ENCODE results near the gene MYO1B. TPM values are rescaled to one million over a fixed set of nuclear protein-coding genes. Genes with fewer than 3 reads are reported as not detected.

Gene MYO1B
- total and polyA plus RNA-seq, 2 experiments from 2014 or later, result 26.4 to 70.6 TPM

DNA sequence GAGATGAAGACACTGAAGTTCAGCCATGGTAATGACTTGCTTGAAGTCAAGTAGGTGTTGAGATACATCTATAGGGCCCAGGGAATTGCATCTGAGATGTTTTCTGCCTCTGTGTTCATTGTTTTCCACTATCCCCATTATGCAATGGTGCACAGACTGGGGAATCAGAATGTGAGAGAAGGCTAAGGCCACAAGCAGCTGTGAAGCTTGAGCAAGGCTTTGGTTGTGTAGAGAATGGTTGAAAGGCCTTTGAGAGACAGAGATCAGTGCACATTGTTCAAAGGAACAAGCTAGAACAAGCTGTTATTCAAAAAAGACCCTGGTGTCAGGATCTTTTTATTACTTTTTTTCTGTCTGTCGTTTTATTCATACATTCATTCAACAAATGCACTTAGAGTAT lies 82.3 kb downstream of the MYO1B start:
- H3K36me3 Mint-ChIP-seq (ENCODE audit: low read depth), result peaks cover 34% of the 10 kb centered on the region; the same call in 2 of the 3 replicates
- H3K27ac ChIP-seq (ENCODE audit: low read depth), result no peak overlapping the region
- no peak overlapping the region for H3K4me3 ChIP-seq
- no peak overlapping the region for H3K27ac Mint-ChIP-seq
- TF ChIP-seq, protein P1, sequence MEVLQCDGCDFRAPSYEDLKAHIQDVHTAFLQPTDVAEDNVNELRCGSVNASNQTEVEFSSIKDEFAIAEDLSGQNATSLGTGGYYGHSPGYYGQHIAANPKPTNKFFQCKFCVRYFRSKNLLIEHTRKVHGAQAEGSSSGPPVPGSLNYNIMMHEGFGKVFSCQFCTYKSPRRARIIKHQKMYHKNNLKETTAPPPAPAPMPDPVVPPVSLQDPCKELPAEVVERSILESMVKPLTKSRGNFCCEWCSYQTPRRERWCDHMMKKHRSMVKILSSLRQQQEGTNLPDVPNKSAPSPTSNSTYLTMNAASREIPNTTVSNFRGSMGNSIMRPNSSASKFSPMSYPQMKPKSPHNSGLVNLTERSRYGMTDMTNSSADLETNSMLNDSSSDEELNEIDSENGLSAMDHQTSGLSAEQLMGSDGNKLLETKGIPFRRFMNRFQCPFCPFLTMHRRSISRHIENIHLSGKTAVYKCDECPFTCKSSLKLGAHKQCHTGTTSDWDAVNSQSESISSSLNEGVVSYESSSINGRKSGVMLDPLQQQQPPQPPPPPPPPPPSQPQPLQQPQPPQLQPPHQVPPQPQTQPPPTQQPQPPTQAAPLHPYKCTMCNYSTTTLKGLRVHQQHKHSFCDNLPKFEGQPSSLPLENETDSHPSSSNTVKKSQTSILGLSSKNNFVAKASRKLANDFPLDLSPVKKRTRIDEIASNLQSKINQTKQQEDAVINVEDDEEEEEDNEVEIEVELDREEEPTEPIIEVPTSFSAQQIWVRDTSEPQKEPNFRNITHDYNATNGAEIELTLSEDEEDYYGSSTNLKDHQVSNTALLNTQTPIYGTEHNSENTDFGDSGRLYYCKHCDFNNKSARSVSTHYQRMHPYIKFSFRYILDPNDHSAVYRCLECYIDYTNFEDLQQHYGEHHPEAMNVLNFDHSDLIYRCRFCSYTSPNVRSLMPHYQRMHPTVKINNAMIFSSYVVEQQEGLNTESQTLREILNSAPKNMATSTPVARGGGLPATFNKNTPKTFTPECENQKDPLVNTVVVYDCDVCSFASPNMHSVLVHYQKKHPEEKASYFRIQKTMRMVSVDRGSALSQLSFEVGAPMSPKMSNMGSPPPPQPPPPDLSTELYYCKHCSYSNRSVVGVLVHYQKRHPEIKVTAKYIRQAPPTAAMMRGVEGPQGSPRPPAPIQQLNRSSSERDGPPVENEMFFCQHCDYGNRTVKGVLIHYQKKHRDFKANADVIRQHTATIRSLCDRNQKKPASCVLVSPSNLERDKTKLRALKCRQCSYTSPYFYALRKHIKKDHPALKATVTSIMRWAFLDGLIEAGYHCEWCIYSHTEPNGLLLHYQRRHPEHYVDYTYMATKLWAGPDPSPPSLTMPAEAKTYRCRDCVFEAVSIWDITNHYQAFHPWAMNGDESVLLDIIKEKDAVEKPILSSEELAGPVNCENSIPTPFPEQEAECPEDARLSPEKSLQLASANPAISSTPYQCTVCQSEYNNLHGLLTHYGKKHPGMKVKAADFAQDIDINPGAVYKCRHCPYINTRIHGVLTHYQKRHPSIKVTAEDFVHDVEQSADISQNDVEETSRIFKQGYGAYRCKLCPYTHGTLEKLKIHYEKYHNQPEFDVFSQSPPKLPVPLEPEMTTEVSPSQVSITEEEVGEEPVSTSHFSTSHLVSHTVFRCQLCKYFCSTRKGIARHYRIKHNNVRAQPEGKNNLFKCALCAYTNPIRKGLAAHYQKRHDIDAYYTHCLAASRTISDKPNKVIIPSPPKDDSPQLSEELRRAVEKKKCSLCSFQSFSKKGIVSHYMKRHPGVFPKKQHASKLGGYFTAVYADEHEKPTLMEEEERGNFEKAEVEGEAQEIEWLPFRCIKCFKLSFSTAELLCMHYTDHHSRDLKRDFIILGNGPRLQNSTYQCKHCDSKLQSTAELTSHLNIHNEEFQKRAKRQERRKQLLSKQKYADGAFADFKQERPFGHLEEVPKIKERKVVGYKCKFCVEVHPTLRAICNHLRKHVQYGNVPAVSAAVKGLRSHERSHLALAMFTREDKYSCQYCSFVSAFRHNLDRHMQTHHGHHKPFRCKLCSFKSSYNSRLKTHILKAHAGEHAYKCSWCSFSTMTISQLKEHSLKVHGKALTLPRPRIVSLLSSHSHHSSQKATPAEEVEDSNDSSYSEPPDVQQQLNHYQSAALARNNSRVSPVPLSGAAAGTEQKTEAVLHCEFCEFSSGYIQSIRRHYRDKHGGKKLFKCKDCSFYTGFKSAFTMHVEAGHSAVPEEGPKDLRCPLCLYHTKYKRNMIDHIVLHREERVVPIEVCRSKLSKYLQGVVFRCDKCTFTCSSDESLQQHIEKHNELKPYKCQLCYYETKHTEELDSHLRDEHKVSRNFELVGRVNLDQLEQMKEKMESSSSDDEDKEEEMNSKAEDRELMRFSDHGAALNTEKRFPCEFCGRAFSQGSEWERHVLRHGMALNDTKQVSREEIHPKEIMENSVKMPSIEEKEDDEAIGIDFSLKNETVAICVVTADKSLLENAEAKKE (CRISPR knock-in tag; IDR thresholded peaks at IDR 0.05), result no peak
- TF ChIP-seq ZNF114 (CRISPR knock-in tag; IDR thresholded peaks at IDR 0.05), result no peak
- TF ChIP-seq, protein P2, sequence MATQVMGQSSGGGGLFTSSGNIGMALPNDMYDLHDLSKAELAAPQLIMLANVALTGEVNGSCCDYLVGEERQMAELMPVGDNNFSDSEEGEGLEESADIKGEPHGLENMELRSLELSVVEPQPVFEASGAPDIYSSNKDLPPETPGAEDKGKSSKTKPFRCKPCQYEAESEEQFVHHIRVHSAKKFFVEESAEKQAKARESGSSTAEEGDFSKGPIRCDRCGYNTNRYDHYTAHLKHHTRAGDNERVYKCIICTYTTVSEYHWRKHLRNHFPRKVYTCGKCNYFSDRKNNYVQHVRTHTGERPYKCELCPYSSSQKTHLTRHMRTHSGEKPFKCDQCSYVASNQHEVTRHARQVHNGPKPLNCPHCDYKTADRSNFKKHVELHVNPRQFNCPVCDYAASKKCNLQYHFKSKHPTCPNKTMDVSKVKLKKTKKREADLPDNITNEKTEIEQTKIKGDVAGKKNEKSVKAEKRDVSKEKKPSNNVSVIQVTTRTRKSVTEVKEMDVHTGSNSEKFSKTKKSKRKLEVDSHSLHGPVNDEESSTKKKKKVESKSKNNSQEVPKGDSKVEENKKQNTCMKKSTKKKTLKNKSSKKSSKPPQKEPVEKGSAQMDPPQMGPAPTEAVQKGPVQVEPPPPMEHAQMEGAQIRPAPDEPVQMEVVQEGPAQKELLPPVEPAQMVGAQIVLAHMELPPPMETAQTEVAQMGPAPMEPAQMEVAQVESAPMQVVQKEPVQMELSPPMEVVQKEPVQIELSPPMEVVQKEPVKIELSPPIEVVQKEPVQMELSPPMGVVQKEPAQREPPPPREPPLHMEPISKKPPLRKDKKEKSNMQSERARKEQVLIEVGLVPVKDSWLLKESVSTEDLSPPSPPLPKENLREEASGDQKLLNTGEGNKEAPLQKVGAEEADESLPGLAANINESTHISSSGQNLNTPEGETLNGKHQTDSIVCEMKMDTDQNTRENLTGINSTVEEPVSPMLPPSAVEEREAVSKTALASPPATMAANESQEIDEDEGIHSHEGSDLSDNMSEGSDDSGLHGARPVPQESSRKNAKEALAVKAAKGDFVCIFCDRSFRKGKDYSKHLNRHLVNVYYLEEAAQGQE (IDR thresholded peaks at IDR 0.05; ENCODE audit: unreplicated experiment), result no peak
- TF ChIP-seq STAT1 (IDR thresholded peaks at IDR 0.05; ENCODE audit: unreplicated experiment), result no peak
- TF ChIP-seq NANOG (IDR thresholded peaks at IDR 0.05; ENCODE audit: borderline replicate concordance), result no peak
- no peak overlapping the region for H3K4me3 Mint-ChIP-seq
- H3K36me3 ChIP-seq (ENCODE audit: insufficient read depth), result peaks cover 7% of the 10 kb centered on the region; the same call in 1 of the 2 replicates
- no peaks in the 10 kb centered on the region for H3F3A ChIP-seq (replicated peaks; ENCODE audit: low read depth)
- peaks cover 60% of the 10 kb centered on the region for H3K79me2 ChIP-seq (replicated peaks; ENCODE audit: insufficient read depth)
- H2AFZ ChIP-seq, result no peak overlapping the region
- H3K4me1 ChIP-seq (ENCODE audit: insufficient read depth), result peaks cover 6% of the 10 kb centered on the region
- no peaks in the 10 kb centered on the region for H3K27me3 Mint-ChIP-seq (ENCODE audit: insufficient read depth, low read depth, poor library complexity)
- no peak overlapping the region for H3K4me2 ChIP-seq
- peaks cover 13% of the 10 kb centered on the region for H3K9me2 ChIP-seq (ENCODE audit: insufficient read depth)
- no peaks in the 10 kb centered on the region for H3K27me3 ChIP-seq (ENCODE audit: insufficient read depth)
- peaks cover 24% of the 10 kb centered on the region for H3K4me1 Mint-ChIP-seq
- DNase-seq (ENCODE audit: low spot score) (no peak), ATAC-seq (no peak)
- H4K20me1 ChIP-seq (replicated peaks; ENCODE audit: insufficient read depth), result no peaks in the 10 kb centered on the region
- H3K9me3 Mint-ChIP-seq, result peaks cover 4% of the 10 kb centered on the region; the same call in 1 of the 3 replicates
